Activated CD4-positive, alpha-beta T cell treated with anti-CD3 and anti-CD28 coated beads, Interleukin-2, amount 50 U/mL, for 48 hours (primary cell): Measurements from ENCODE around the gene CCNE1.

Experiments
- DNase-seq, 2 experiments: peaks; one replicate each; pipeline ENCODE4 v3.0.0-alpha.2; 2020

The CCNE1 gene

GRCh38 chr19:29811125-29812079 is at the start of gene CCNE1:
CCNE1 (plus strand) TSS chr19:29811991; CDS start chr19:29812556, 565 bp downstream.
- peak; percentile 97 to 98 for DNase-seq

- DNase-seq, result no peak
Observed at GRCh38 chr19:29763196-29763595, 48.6 kb upstream of the CCNE1 start.

- DNase-seq, result no peak
Observed at GRCh38 chr19:29764361-29764760, 47.4 kb upstream of the CCNE1 start.

- no peak for DNase-seq
Observed at GRCh38 chr19:29766100-29766499, 45.7 kb upstream of the CCNE1 start.

GRCh38 chr19:29767039-29767735 is 44.6 kb upstream of the CCNE1 start:
- no peak for DNase-seq

- DNase-seq, result no peak
Observed at GRCh38 chr19:29768166-29768565, 43.6 kb upstream of the CCNE1 start.

- no peak for DNase-seq
Observed at GRCh38 chr19:29769997-29770396, 41.8 kb upstream of the CCNE1 start.

GRCh38 chr19:29770648-29771047 is 41.1 kb upstream of the CCNE1 start:
- DNase-seq, result no peak

- DNase-seq, result peak; percentile 26 to 38
Observed at GRCh38 chr19:29771708-29772414, 39.9 kb upstream of the CCNE1 start.

- no peak for DNase-seq
Observed at GRCh38 chr19:29772696-29773095, 39.1 kb upstream of the CCNE1 start.

GRCh38 chr19:29773141-29773540 is 38.6 kb upstream of the CCNE1 start:
- no peak for DNase-seq

- DNase-seq, result no peak
Observed at GRCh38 chr19:29774126-29774525, 37.7 kb upstream of the CCNE1 start.

- DNase-seq, result no peak
Observed at GRCh38 chr19:29777781-29778309, 33.9 kb upstream of the CCNE1 start.

- no peak for DNase-seq
Observed at GRCh38 chr19:29779921-29780320, 31.9 kb upstream of the CCNE1 start.

GRCh38 chr19:29781386-29782259 is 30.2 kb upstream of the CCNE1 start:
- DNase-seq, result no peak

GRCh38 chr19:29782260-29782580 is 29.6 kb upstream of the CCNE1 start:
- DNase-seq, result no peak

GRCh38 chr19:29783627-29784190 is 28.1 kb upstream of the CCNE1 start:
- no peak for DNase-seq

GRCh38 chr19:29784598-29785223 is 27.1 kb upstream of the CCNE1 start:
- DNase-seq, result no peak

GRCh38 chr19:29785360-29785759 is 26.4 kb upstream of the CCNE1 start:
- no peak for DNase-seq

- peak; percentile 34 to 35 for DNase-seq
Observed at GRCh38 chr19:29785955-29786589, 25.7 kb upstream of the CCNE1 start.

GRCh38 chr19:29787281-29787680 is 24.5 kb upstream of the CCNE1 start:
- DNase-seq, result no peak
